ENCODE results near the gene OSBPL7.

GRCh38 chr17:47778184-47778635 lies 43.4 kb downstream of the OSBPL7 start:
- no peak for TF ChIP-seq CTCF (IDR thresholded peaks at IDR 0.05)
- TF ChIP-seq TCF7L2 (IDR thresholded peaks at IDR 0.05; ENCODE audit: low read depth, low read length): no peak
- no peak for TF ChIP-seq POLR2AphosphoS5 (IDR thresholded peaks at IDR 0.05; ENCODE audit: low read depth, low read length)

All from Panc1 (cell line).